Osteocyte (in vitro differentiated cells): ENCODE measurements around the gene HRC. TPM values are rescaled to one million over a fixed set of nuclear protein-coding genes. Genes with fewer than 3 reads are reported as not detected.
A peak's percentile ranks its signal among the peaks of the same experiment; 100 is the strongest.

Experiments
- DNase-seq: peaks from one replicate; pipeline ENCODE4 v3.0.0; 2021; ENCODE audit warnings: mixed read lengths; ENCODE audit not compliant: unreplicated experiment; ENCODE audit errors: extremely low spot score
- H3K27ac Mint-ChIP-seq: one replicate; pipeline ENCODE4 v1.8.0; 2021; ENCODE audit warnings: mild to moderate bottlenecking, mixed read lengths; ENCODE audit not compliant: unreplicated experiment
- H3K27me3 Mint-ChIP-seq: one replicate; pipeline ENCODE4 v1.8.0; 2021; ENCODE audit warnings: mixed read lengths; ENCODE audit not compliant: unreplicated experiment
- H3K36me3 Mint-ChIP-seq: one replicate; pipeline ENCODE4 v1.8.0; 2021; ENCODE audit warnings: mixed read lengths; ENCODE audit not compliant: unreplicated experiment
- H3K4me1 Mint-ChIP-seq: one replicate; pipeline ENCODE4 v1.8.0; 2021; ENCODE audit warnings: mixed read lengths; ENCODE audit not compliant: unreplicated experiment
- H3K4me3 Mint-ChIP-seq: one replicate; pipeline ENCODE4 v1.8.0; 2021; ENCODE audit warnings: mild to moderate bottlenecking, moderate library complexity, mixed read lengths; ENCODE audit not compliant: unreplicated experiment
- H3K9me3 Mint-ChIP-seq: one replicate; pipeline ENCODE4 v1.8.0; 2021; ENCODE audit warnings: mixed read lengths; ENCODE audit not compliant: unreplicated experiment
- CTCF ChIP-seq: fragments of 200-600 bp; sonication (generic); IDR thresholded peaks from 2 replicates; pipeline ENCODE4 v1.5.0; 2021; ENCODE audit warnings: antibody characterized with exemption, mild to moderate bottlenecking, moderate library complexity
- total RNA-seq: library from RNA; stranded (reverse); gene quantifications from 2 replicates; pipeline ENCODE4 v1.2.1, GENCODE V29; 2021

HRC gene
- total RNA-seq, 1 donor from 2014 or later: not detected

GRCh38 chr19:49120868-49121267 is 34.3 kb downstream of the HRC start:
- no peak for DNase-seq
- H3K27me3 Mint-ChIP-seq: no peaks in the 10 kb centered on the region
- peaks cover 23% of the 10 kb centered on the region for H3K4me1 Mint-ChIP-seq
- peak overlapping the region; percentile 44 for H3K4me3 Mint-ChIP-seq
- no peak overlapping the region for H3K27ac Mint-ChIP-seq
- no peaks in the 10 kb centered on the region for H3K9me3 Mint-ChIP-seq
- TF ChIP-seq CTCF: no peak
- no peaks in the 10 kb centered on the region for H3K36me3 Mint-ChIP-seq

DNA sequence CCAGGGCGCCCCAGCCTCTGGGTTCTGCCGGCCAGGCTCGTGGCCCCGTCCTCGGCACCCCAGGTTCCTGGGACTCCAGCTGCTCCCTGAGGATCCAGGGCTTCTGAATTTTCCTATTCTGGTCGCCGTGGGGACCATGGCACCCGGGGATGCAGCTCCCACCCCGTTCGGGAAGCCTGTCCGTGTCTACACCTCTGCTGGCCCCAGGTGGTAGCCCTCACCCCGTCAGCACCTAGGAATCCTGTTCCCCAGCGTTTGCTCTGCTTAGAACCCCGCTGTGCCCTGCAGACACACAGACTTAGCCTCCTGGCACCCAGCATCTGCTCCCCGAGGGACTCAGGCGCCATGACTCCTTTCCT is 34.9 kb downstream of the HRC start:
- no peak for TF ChIP-seq CTCF

DNA sequence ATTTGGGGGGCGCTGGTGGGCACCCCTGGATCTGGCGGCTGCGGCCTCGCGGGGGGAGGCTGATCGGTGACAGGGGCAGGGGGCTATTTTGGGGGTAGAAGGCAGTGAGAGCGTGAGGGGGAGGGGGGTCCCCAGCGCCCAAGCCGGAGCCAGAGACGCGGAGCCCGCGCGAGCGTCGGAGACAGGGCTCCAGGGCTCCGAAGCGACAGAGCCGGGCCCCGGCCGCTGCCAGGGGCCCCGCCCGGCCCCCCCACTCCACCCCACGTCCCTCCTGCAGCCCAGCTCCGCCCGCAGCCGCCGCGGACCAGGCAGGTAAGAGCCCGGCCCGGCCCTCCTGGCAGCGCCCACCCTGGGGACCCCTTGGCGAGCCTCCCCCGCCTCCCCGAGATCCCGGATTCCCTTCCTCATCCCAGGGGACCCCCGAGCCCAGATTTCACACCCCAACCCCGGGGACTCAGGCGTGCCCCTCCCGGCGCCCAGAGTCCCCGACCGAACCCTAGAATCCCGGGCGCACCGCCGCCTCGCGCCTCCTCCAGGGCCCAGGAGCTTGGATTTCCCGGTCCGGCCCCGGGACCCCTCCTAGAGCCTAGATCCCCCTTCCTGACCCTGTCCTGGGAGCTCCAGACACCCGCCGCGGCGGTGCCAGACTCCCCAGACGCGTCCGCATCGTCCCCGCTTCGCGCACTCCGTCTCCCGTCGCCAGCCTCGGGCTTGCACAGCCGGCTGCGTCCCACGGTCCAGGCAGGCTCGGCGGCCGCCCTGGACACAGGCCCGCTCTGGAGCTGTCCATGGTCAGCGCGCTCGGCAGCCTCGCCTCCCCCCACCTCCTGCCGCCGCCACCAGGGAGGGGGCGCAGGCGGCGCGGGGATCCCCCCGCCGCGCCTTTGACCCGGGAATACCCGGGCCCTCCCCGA is 35.5 kb downstream of the HRC start, which contains the start of gene PPFIA3:
Gene PPFIA3, plus strand, starts transcription at position 134 of the 914 bp plus-strand sequence. CDS start 8,330 bp downstream, outside the sequence.
- Mint-ChIP-seq H3K27me3 (no peaks in the 10 kb centered on the region), H3K27ac (peak within 1 kb of the TSS; percentile 84), H3K4me3 (peak within 1 kb of the TSS; percentile 83), H3K36me3 (no peaks in the 10 kb centered on the region), H3K9me3 (no peaks in the 10 kb centered on the region), H3K4me1 (peaks cover 23% of the 10 kb centered on the region)
- peak; percentile 92 for DNase-seq
- no peak for TF ChIP-seq CTCF

More for the DNA sequence above, 34.9 kb downstream of the HRC start:
- Mint-ChIP-seq H3K27me3 (no peaks in the 10 kb centered on the region), H3K9me3 (no peaks in the 10 kb centered on the region), H3K27ac (no peak overlapping the region), H3K36me3 (no peaks in the 10 kb centered on the region), H3K4me1 (peaks cover 23% of the 10 kb centered on the region), H3K4me3 (peak overlapping the region; percentile 22)
- DNase-seq: no peak

GRCh38 chr19:49118565-49119410 is 36.4 kb downstream of the HRC start, which contains the start of gene C19orf73:
Gene C19orf73, minus strand, starts transcription at chr19:49119143. Its CDS starts 121 bp downstream, at chr19:49119022.
- Mint-ChIP-seq H3K4me1 (peaks cover 26% of the 10 kb centered on the region), H3K27ac (peak within 1 kb of the TSS; percentile 84), H3K36me3 (no peaks in the 10 kb centered on the region), H3K4me3 (peak within 1 kb of the TSS; percentile 83), H3K9me3 (no peaks in the 10 kb centered on the region), H3K27me3 (no peaks in the 10 kb centered on the region)
- TF ChIP-seq CTCF: peak; percentile 17
- peak; percentile 99 for DNase-seq
